H9 (cell line): ENCODE measurements around the gene ZNF780A. TPM values are rescaled to one million over a fixed set of nuclear protein-coding genes. Genes with fewer than 3 reads are reported as not detected.

Source experiments
- DNase-seq: peaks from one replicate; pipeline ENCODE4 v3.0.0-alpha.2; 2017
- H2AFZ ChIP-seq: one replicate; pipeline ENCODE4 v1.6.1; 2013; ENCODE audit warnings: mild to moderate bottlenecking, low read length, control low read depth, moderate library complexity
- H2AK5ac ChIP-seq: 2 replicates; pipeline ENCODE4 v1.6.1; 2013; ENCODE audit warnings: low read length, control low read depth, mixed read lengths; ENCODE audit not compliant: insufficient read length
- H2BK120ac ChIP-seq: one replicate; pipeline ENCODE4 v1.6.1; 2013; ENCODE audit warnings: low read depth, mild to moderate bottlenecking, low read length, control low read depth, inconsistent platforms; ENCODE audit not compliant: poor library complexity, severe bottlenecking
- H2BK12ac ChIP-seq: 2 replicates; pipeline ENCODE4 v1.6.1; 2013; ENCODE audit warnings: low read length, control low read depth, mixed read lengths, low read depth; ENCODE audit not compliant: insufficient read length
- H2BK15ac ChIP-seq: 2 replicates; pipeline ENCODE4 v1.6.1; 2013; ENCODE audit warnings: low read depth, low read length, control low read depth
- H2BK20ac ChIP-seq: one replicate; pipeline ENCODE4 v1.6.1; 2013; ENCODE audit warnings: low read depth, mild to moderate bottlenecking, low read length, control low read depth, inconsistent platforms; ENCODE audit not compliant: poor library complexity, severe bottlenecking
- H2BK5ac ChIP-seq: 2 replicates; pipeline ENCODE4 v1.6.1; 2013; ENCODE audit warnings: low read length, control low read depth, mixed read lengths; ENCODE audit not compliant: insufficient read length
- H3K14ac ChIP-seq: 2 replicates; pipeline ENCODE4 v1.6.1; 2013; ENCODE audit warnings: low read length, control low read depth; ENCODE audit not compliant: insufficient read depth
- H3K18ac ChIP-seq: 2 replicates; pipeline ENCODE4 v1.6.1; 2013; ENCODE audit warnings: low read depth, mild to moderate bottlenecking, mixed read lengths, low read length, control low read depth; ENCODE audit not compliant: insufficient read length
- H3K23ac ChIP-seq: 2 replicates; pipeline ENCODE4 v1.6.1; 2013; ENCODE audit warnings: low read length, control low read depth, mixed read lengths, low read depth; ENCODE audit not compliant: insufficient read length
- H3K23me2 ChIP-seq: 2 replicates; pipeline ENCODE4 v1.6.1; 2013; ENCODE audit warnings: low read depth, mild to moderate bottlenecking, mixed read lengths, low read length, control low read depth; ENCODE audit not compliant: insufficient read length, poor library complexity, severe bottlenecking
- H3K27ac ChIP-seq: 2 replicates; pipeline ENCODE4 v1.5.1; 2013; ENCODE audit warnings: low read length, control low read depth, mixed read lengths, low read depth; ENCODE audit not compliant: insufficient read length
- H3K27me3 ChIP-seq: 2 replicates; pipeline ENCODE4 v1.6.1; 2013; ENCODE audit warnings: low read length, control low read depth, inconsistent platforms; ENCODE audit not compliant: insufficient read depth
- H3K4ac ChIP-seq: 2 replicates; pipeline ENCODE4 v1.6.1; 2013; ENCODE audit warnings: low read depth, mild to moderate bottlenecking, control low read depth, inconsistent platforms, low read length, moderate library complexity
- H3K4me1 ChIP-seq: 2 replicates; pipeline ENCODE4 v1.6.1; 2013; ENCODE audit warnings: low read length, control low read depth, inconsistent platforms; ENCODE audit not compliant: insufficient read depth
- H3K4me2 ChIP-seq: 2 replicates; pipeline ENCODE4 v1.6.1; 2013; ENCODE audit warnings: low read length, control low read depth, mixed read lengths; ENCODE audit not compliant: insufficient read length, insufficient read depth
- H3K56ac ChIP-seq: 2 replicates; pipeline ENCODE4 v1.6.1; 2013; ENCODE audit warnings: low read depth, mild to moderate bottlenecking, mixed read lengths, low read length, control low read depth; ENCODE audit not compliant: insufficient read length
- H3K79me1 ChIP-seq: 2 replicates; pipeline ENCODE4 v1.6.1; 2013; ENCODE audit warnings: low read depth, mild to moderate bottlenecking, moderate library complexity, low read length, control low read depth, inconsistent platforms; ENCODE audit not compliant: insufficient read depth, poor library complexity, severe bottlenecking
- H3K79me2 ChIP-seq: 2 replicates; pipeline ENCODE4 v1.6.1; 2013; ENCODE audit warnings: low read length, control low read depth, inconsistent platforms; ENCODE audit not compliant: insufficient read depth
- H3K9ac ChIP-seq: 2 replicates; pipeline ENCODE4 v1.6.1; 2013; ENCODE audit warnings: low read length, control low read depth, mixed read lengths; ENCODE audit not compliant: insufficient read length; ENCODE audit errors: extremely low read depth
- H3K9me3 ChIP-seq: one replicate; pipeline ENCODE4 v1.6.1; 2013; ENCODE audit warnings: low read depth, low read length, inconsistent platforms; ENCODE audit not compliant: control insufficient read depth
- H3T11ph ChIP-seq: one replicate; pipeline ENCODE4 v1.6.1; 2013; ENCODE audit warnings: mild to moderate bottlenecking, low read length, control low read depth, inconsistent platforms
- H4K20me1 ChIP-seq: one replicate; pipeline ENCODE4 v1.6.1; 2013; ENCODE audit not compliant: control insufficient read depth, insufficient read length, insufficient read depth
- H4K5ac ChIP-seq: 2 replicates; pipeline ENCODE4 v1.6.1; 2013; ENCODE audit warnings: low read depth, mild to moderate bottlenecking, mixed read lengths, low read length, control low read depth; ENCODE audit not compliant: insufficient read length
- H4K8ac ChIP-seq: replicated peaks from 2 replicates; pipeline ENCODE4 v1.6.1; 2013; ENCODE audit warnings: low read length, control low read depth, mixed read lengths, low read depth; ENCODE audit not compliant: insufficient read length
- H4K91ac ChIP-seq: 2 replicates; pipeline ENCODE4 v1.6.1; 2013; ENCODE audit warnings: low read depth, mild to moderate bottlenecking, moderate library complexity, mixed read lengths, low read length, control low read depth; ENCODE audit not compliant: insufficient read length
- H3K27ac Mint-ChIP-seq, 3 experiments: 2 replicates in 2 of 3; 3 replicates in 1 of 3; pipeline ENCODE4 v1.8.0; 2020 to 2021; ENCODE audit warnings: mixed read lengths in 3 of 3, mild to moderate bottlenecking in 1 of 3, moderate library complexity in 1 of 3
- H3K27me3 Mint-ChIP-seq: 2 replicates; pipeline ENCODE4 v1.8.0; 2021; ENCODE audit warnings: low read depth, mild to moderate bottlenecking, moderate library complexity, mixed read lengths
- H3K36me3 Mint-ChIP-seq, 3 experiments: 2 replicates in 2 of 3; 3 replicates in 1 of 3; pipeline ENCODE4 v1.8.0; 2020 to 2021; ENCODE audit warnings: low read depth in 3 of 3, mixed read lengths in 3 of 3; ENCODE audit not compliant: insufficient read depth in 1 of 3
- H3K4me1 Mint-ChIP-seq, 2 experiments: 2 replicates each; pipeline ENCODE4 v1.8.0; 2020; ENCODE audit warnings: mixed read lengths in 2 of 2
- H3K4me3 Mint-ChIP-seq, 2 experiments: 2 replicates in 1 of 2; 3 replicates in 1 of 2; pipeline ENCODE4 v1.8.0; 2020 to 2021; ENCODE audit warnings: mild to moderate bottlenecking in 2 of 2, mixed read lengths in 2 of 2, moderate library complexity in 1 of 2
- H3K9me3 Mint-ChIP-seq, 2 experiments: 2 replicates in 1 of 2; 3 replicates in 1 of 2; pipeline ENCODE4 v1.8.0; 2020; ENCODE audit warnings: mild to moderate bottlenecking in 2 of 2, mixed read lengths in 2 of 2, moderate library complexity in 1 of 2
- WGBS: extraction: QIAGEN DNeasy Blood & Tissue Kit; methylation state at CpG from one replicate; pipeline ENCODE4 v1.1.7; 2013; ENCODE audit warnings: missing lambda C conversion rate, low lambda C conversion rate, mixed read lengths; ENCODE audit not compliant: insufficient read length; ENCODE audit errors: extremely low coverage; 5-methylcytosine and 5-hydroxymethylcytosine counted together
- total RNA-seq: library from RNA; stranded (reverse); gene quantifications from 2 replicates; pipeline ENCODE4 v1.2.1, GENCODE V29; 2021
- TF ChIP-seq, protein P1 (sequence below): fragments of 200-600 bp; sonication (generic); conservative IDR thresholded peaks from 3 replicates; pipeline ENCODE4 v1.8.0; 2021; ENCODE audit warnings: antibody characterized with exemption, mild to moderate bottlenecking

Gene ZNF780A
- total RNA-seq, 1 experiment from 2014 or later = 16.7 TPM

DNA sequence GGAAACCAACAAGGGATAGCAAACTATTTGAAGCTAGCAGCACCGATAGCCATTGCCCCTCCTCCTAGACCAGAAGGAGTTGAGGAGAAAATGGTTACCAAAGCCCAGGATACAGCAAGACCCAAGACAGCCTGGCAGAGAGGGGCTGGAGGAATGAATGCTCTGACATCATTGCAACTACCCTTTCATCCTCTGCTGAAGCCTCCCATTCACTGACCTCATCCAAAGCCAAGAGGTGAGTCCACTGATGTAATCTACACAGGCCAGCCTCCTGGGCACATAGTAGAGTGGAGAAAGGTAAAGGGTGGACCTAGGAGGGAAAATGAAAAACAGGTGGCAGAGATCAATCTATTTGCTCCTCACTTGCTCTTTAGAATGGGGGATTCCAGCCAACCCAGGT lies 42.7 kb upstream of the ZNF780A start:
- no peak for DNase-seq
- H2BK20ac ChIP-seq = no peak overlapping the region
- no peak overlapping the region for H3K9ac ChIP-seq
- TF ChIP-seq, protein P1, sequence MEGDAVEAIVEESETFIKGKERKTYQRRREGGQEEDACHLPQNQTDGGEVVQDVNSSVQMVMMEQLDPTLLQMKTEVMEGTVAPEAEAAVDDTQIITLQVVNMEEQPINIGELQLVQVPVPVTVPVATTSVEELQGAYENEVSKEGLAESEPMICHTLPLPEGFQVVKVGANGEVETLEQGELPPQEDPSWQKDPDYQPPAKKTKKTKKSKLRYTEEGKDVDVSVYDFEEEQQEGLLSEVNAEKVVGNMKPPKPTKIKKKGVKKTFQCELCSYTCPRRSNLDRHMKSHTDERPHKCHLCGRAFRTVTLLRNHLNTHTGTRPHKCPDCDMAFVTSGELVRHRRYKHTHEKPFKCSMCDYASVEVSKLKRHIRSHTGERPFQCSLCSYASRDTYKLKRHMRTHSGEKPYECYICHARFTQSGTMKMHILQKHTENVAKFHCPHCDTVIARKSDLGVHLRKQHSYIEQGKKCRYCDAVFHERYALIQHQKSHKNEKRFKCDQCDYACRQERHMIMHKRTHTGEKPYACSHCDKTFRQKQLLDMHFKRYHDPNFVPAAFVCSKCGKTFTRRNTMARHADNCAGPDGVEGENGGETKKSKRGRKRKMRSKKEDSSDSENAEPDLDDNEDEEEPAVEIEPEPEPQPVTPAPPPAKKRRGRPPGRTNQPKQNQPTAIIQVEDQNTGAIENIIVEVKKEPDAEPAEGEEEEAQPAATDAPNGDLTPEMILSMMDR = no peak
- H3K18ac ChIP-seq = no peak overlapping the region
- H3K14ac ChIP-seq = no peak overlapping the region
- H3K56ac ChIP-seq = no peak overlapping the region
- Mint-ChIP-seq H3K36me3 (no peaks in the 10 kb centered on the region), H3K9me3 (peaks cover 13 to 28% of the 10 kb centered on the region in 2 experiments), H3K4me1 (no peaks in the 10 kb centered on the region), H3K4me3 (no peak overlapping the region), H3K27me3 (peaks cover 24% of the 10 kb centered on the region), H3K27ac (no peak overlapping the region; a peak in 1 of 7 replicates)
- H2BK15ac ChIP-seq = no peak overlapping the region
- no CpG with 5 or more reads among the region's 1 CpG for WGBS
- no peak overlapping the region for H3K4me2 ChIP-seq
- no peak overlapping the region for H3T11ph ChIP-seq
- no peak overlapping the region for H2AK5ac ChIP-seq
- H3K9me3 ChIP-seq = no peaks in the 10 kb centered on the region
- no peaks in the 10 kb centered on the region for H4K20me1 ChIP-seq
- H3K27me3 ChIP-seq = no peaks in the 10 kb centered on the region
- no peak overlapping the region for H3K27ac ChIP-seq
- H4K8ac ChIP-seq = no peak overlapping the region
- no peak overlapping the region for H2BK5ac ChIP-seq
- H2BK120ac ChIP-seq = no peak overlapping the region
- no peak overlapping the region for H4K91ac ChIP-seq
- H3K79me1 ChIP-seq = no peaks in the 10 kb centered on the region
- no peak overlapping the region for H3K4ac ChIP-seq
- H2BK12ac ChIP-seq = no peak overlapping the region
- H3K4me1 ChIP-seq = no peaks in the 10 kb centered on the region
- no peak overlapping the region for H2AFZ ChIP-seq
- no peak overlapping the region for H4K5ac ChIP-seq
- no peaks in the 10 kb centered on the region for H3K79me2 ChIP-seq
- no peak overlapping the region for H3K23ac ChIP-seq
- no peaks in the 10 kb centered on the region for H3K23me2 ChIP-seq
